GM12878 (cell line): ENCODE results near the gene RINL. TPM values are rescaled to one million over a fixed set of nuclear protein-coding genes. Genes with fewer than 3 reads are reported as not detected.

Experiments
- BCL11A ChIP-seq: IDR thresholded peaks from 2 replicates; pipeline ENCODE4 v1.6.1; 2011; ENCODE audit warnings: low read depth, low read length
- BHLHE40 ChIP-seq, 2 experiments: fragments of 450-650 bp in 1 of 2; IDR thresholded peaks; 2 replicates each; pipeline ENCODE4 v1.6.1; 2011 to 2017; ENCODE audit warnings: low read depth in 2 of 2, borderline replicate concordance in 1 of 2, improper control_type of control experiment in 1 of 2, low read length in 1 of 2, mild to moderate bottlenecking in 1 of 2
- BMI1 ChIP-seq: fragments of 450-650 bp; IDR thresholded peaks from 2 replicates; pipeline ENCODE4 v1.6.1; 2016; ENCODE audit warnings: mild to moderate bottlenecking, moderate library complexity, borderline replicate concordance
- CREM ChIP-seq: IDR thresholded peaks from 2 replicates; pipeline ENCODE4 v1.6.1; 2014; ENCODE audit warnings: antibody characterized with exemption, low read depth
- FOXM1 ChIP-seq: IDR thresholded peaks from 2 replicates; pipeline ENCODE4 v1.6.1; 2012; ENCODE audit warnings: low read depth, mild to moderate bottlenecking, inconsistent platforms, low read length, moderate library complexity
- KLF5 ChIP-seq: fragments of 450-650 bp; IDR thresholded peaks from 2 replicates; pipeline ENCODE4 v1.6.1; 2014; ENCODE audit warnings: mild to moderate bottlenecking; ENCODE audit not compliant: partially characterized antibody
- MEF2A ChIP-seq: IDR thresholded peaks from 2 replicates; pipeline ENCODE4 v1.6.1; 2011; ENCODE audit warnings: low read depth, mild to moderate bottlenecking, low read length, moderate library complexity; ENCODE audit not compliant: insufficient read depth
- MEF2B ChIP-seq: fragments of 450-650 bp; IDR thresholded peaks from 2 replicates; pipeline ENCODE4 v1.6.1; 2018; ENCODE audit warnings: mild to moderate bottlenecking, moderate library complexity; ENCODE audit not compliant: partially characterized antibody, poor library complexity, severe bottlenecking
- MXI1 ChIP-seq: fragments of 150-350 bp; IDR thresholded peaks from 2 replicates; pipeline ENCODE4 v1.6.1; 2011; ENCODE audit warnings: low read depth, mild to moderate bottlenecking, inconsistent platforms, low read length, improper control_type of control experiment
- PML ChIP-seq: IDR thresholded peaks from 2 replicates; pipeline ENCODE4 v1.6.1; 2012; ENCODE audit warnings: low read length, inconsistent platforms
- RAD21 ChIP-seq: IDR thresholded peaks from 2 replicates; pipeline ENCODE4 v1.6.1; 2011; ENCODE audit warnings: mild to moderate bottlenecking, low read depth, low read length, moderate library complexity; ENCODE audit not compliant: insufficient read depth
- SMARCA5 ChIP-seq: fragments of 450-650 bp; IDR thresholded peaks from 2 replicates; pipeline ENCODE4 v1.6.1; 2017; ENCODE audit warnings: mild to moderate bottlenecking
- SP1 ChIP-seq: IDR thresholded peaks from one replicate; pipeline ENCODE4 v1.6.1; 2011; ENCODE audit warnings: low read depth, low read length
- SPI1 ChIP-seq: IDR thresholded peaks from 2 replicates; pipeline ENCODE4 v1.6.1; 2011; ENCODE audit warnings: low read depth, mild to moderate bottlenecking, low read length, moderate library complexity, borderline replicate concordance; ENCODE audit not compliant: insufficient read depth
- STAT1 ChIP-seq: fragments of 450-650 bp; conservative IDR thresholded peaks from 2 replicates; pipeline ENCODE4 v1.6.1; 2014; ENCODE audit warnings: antibody characterized with exemption, mild to moderate bottlenecking
- TCF7 ChIP-seq: IDR thresholded peaks from 2 replicates; pipeline ENCODE4 v1.6.1; 2014; ENCODE audit warnings: antibody characterized with exemption, borderline replicate concordance
- ZNF24 ChIP-seq: fragments of 450-650 bp; IDR thresholded peaks from 2 replicates; pipeline ENCODE4 v1.6.1; 2017; ENCODE audit warnings: antibody characterized with exemption, mild to moderate bottlenecking
- polyA plus RNA-seq, 11 experiments: library from polyadenylated mRNA; depleted of rRNA in 4 of 11; unstranded in 6 of 11; stranded (reverse) in 5 of 11; fragments of >200 nt; fragmentation: Nextera tagmentation in 4 of 11; fragmentation: Illumina TruSeq in 1 of 11; extraction: Ambion mirVana in 4 of 11; extraction: Trizol in 1 of 11; gene quantifications; 1 replicate in 1 of 11; 2 replicates in 10 of 11; pipeline versions ENCODE4 v1.2.1 to v1.2.3, GENCODE V29; 2011 to 2016; ENCODE audit warnings: inconsistent platforms in 2 of 11, missing spikeins in 2 of 11, low read depth in 1 of 11
- total RNA-seq, 4 experiments: library from RNA; depleted of rRNA in 3 of 4; stranded (reverse); fragments of >200 nt in 3 of 4; fragmentation: Illumina TruSeq in 1 of 4; extraction: Trizol in 1 of 4; gene quantifications; 2 replicates each; pipeline versions ENCODE4 v1.2.1 to v1.2.3, GENCODE V29; 2013 to 2021
- TF ChIP-seq, protein P1 (sequence below): fragments of 450-650 bp; IDR thresholded peaks from 2 replicates; pipeline ENCODE4 v1.6.1; 2017; ENCODE audit warnings: mild to moderate bottlenecking, low read depth, inconsistent platforms; ENCODE audit not compliant: poor library complexity, severe bottlenecking
- TF ChIP-seq, protein P2 (sequence below): fragments of 450-650 bp; IDR thresholded peaks from 2 replicates; pipeline ENCODE4 v1.6.1; 2017; ENCODE audit warnings: mild to moderate bottlenecking, moderate library complexity
- TF ChIP-seq, protein P3 (sequence below): IDR thresholded peaks from 2 replicates; pipeline ENCODE4 v1.6.1; 2011; ENCODE audit warnings: low read depth, low read length, improper control_type of control experiment, borderline replicate concordance
- TF ChIP-seq, protein P4 (sequence below): IDR thresholded peaks from 2 replicates; pipeline ENCODE4 v1.6.1; 2012; ENCODE audit warnings: low read depth, low read length, improper control_type of control experiment

The RINL gene
- total and polyA plus RNA-seq, 10 of the 15 experiments (the other 5 are each of a cell fraction or from before 2014, with no cell fraction given): 14.5 to 64.2 (median 47.6) TPM

DNA sequence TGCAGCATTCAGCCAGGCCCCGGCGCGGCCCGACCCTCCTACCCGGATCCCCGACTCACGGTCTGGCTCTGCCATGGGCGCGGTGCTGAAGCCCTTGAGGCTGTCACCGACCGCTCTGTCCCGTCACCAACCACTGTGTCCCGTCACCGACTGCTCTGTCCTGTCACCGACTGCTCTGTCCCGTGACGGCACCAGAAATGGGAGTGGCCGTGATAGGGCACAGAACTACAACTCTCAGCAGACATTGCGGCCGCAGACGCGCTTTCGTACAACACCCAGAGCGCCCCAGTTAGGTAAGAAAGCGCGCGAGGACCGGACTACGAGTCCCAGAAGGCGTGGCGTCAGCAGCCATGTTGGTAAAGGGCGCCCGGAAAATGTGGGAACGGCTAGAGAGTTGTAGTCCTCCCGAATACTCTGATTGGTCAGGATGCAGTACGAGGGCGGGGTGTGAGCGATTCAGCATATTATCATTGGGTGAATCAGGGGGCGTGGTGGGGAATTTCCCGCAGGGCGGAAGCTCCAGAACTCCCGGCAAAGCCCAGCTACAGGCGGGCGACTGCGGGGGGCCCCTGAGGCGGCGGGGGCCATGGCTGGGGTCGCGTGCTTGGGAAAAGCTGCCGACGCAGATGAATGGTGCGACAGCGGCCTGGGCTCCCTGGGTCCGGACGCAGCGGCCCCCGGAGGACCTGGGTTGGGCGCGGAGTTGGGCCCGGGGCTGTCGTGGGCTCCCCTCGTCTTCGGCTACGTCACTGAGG lies 21.5 kb upstream of the RINL start, which contains the start of the genes NFKBIB and SIRT2 (continued):
- TF ChIP-seq, protein P1, sequence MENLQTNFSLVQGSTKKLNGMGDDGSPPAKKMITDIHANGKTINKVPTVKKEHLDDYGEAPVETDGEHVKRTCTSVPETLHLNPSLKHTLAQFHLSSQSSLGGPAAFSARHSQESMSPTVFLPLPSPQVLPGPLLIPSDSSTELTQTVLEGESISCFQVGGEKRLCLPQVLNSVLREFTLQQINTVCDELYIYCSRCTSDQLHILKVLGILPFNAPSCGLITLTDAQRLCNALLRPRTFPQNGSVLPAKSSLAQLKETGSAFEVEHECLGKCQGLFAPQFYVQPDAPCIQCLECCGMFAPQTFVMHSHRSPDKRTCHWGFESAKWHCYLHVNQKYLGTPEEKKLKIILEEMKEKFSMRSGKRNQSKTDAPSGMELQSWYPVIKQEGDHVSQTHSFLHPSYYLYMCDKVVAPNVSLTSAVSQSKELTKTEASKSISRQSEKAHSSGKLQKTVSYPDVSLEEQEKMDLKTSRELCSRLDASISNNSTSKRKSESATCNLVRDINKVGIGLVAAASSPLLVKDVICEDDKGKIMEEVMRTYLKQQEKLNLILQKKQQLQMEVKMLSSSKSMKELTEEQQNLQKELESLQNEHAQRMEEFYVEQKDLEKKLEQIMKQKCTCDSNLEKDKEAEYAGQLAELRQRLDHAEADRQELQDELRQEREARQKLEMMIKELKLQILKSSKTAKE: no peak
- TF ChIP-seq MEF2B (no peak), MXI1 (no peak; the same call in 1 of the 2 replicates), CREM (peak; percentile 99), BMI1 (no peak), PML (no peak; the same call in 1 of the 2 replicates), BCL11A (no peak), SPI1 (0 out of 2 replicates have a peak, but pooled peaks have one; percentile 19), KLF5 (peak; percentile 76), SP1 (peak; percentile 95), RAD21 (no peak), ZNF24 (no peak), MEF2A (no peak), TCF7 (no peak), STAT1 (0 out of 2 replicates have a peak, but pooled peaks have one; percentile 41), BHLHE40 (IDR thresholded peaks at IDR 0.05; ENCODE audit: borderline replicate concordance in 1 of 2, low read depth in 2 of 2, low read length in 1 of 2) (peak; percentile 77 to 92), SMARCA5 (no peak), FOXM1 (no peak)
- TF ChIP-seq, protein P2, sequence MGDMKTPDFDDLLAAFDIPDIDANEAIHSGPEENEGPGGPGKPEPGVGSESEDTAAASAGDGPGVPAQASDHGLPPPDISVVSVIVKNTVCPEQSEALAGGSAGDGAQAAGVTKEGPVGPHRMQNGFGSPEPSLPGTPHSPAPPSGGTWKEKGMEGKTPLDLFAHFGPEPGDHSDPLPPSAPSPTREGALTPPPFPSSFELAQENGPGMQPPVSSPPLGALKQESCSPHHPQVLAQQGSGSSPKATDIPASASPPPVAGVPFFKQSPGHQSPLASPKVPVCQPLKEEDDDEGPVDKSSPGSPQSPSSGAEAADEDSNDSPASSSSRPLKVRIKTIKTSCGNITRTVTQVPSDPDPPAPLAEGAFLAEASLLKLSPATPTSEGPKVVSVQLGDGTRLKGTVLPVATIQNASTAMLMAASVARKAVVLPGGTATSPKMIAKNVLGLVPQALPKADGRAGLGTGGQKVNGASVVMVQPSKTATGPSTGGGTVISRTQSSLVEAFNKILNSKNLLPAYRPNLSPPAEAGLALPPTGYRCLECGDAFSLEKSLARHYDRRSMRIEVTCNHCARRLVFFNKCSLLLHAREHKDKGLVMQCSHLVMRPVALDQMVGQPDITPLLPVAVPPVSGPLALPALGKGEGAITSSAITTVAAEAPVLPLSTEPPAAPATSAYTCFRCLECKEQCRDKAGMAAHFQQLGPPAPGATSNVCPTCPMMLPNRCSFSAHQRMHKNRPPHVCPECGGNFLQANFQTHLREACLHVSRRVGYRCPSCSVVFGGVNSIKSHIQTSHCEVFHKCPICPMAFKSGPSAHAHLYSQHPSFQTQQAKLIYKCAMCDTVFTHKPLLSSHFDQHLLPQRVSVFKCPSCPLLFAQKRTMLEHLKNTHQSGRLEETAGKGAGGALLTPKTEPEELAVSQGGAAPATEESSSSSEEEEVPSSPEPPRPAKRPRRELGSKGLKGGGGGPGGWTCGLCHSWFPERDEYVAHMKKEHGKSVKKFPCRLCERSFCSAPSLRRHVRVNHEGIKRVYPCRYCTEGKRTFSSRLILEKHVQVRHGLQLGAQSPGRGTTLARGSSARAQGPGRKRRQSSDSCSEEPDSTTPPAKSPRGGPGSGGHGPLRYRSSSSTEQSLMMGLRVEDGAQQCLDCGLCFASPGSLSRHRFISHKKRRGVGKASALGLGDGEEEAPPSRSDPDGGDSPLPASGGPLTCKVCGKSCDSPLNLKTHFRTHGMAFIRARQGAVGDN: 0 out of 2 replicates have a peak, but pooled peaks have one; percentile 16
- TF ChIP-seq, protein P3, sequence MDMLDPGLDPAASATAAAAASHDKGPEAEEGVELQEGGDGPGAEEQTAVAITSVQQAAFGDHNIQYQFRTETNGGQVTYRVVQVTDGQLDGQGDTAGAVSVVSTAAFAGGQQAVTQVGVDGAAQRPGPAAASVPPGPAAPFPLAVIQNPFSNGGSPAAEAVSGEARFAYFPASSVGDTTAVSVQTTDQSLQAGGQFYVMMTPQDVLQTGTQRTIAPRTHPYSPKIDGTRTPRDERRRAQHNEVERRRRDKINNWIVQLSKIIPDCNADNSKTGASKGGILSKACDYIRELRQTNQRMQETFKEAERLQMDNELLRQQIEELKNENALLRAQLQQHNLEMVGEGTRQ: no peak; the same call in 1 of the 2 replicates
- TF ChIP-seq, protein P4, sequence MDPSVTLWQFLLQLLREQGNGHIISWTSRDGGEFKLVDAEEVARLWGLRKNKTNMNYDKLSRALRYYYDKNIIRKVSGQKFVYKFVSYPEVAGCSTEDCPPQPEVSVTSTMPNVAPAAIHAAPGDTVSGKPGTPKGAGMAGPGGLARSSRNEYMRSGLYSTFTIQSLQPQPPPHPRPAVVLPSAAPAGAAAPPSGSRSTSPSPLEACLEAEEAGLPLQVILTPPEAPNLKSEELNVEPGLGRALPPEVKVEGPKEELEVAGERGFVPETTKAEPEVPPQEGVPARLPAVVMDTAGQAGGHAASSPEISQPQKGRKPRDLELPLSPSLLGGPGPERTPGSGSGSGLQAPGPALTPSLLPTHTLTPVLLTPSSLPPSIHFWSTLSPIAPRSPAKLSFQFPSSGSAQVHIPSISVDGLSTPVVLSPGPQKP: peak; percentile 67; the same call in 1 of the 2 replicates
